ENCODE measurements around the gene CRYAB. TPM values are rescaled to one million over a fixed set of nuclear protein-coding genes. Genes with fewer than 3 reads are reported as not detected.

CRYAB gene
- total RNA-seq, 4 donors from 2014 or later = 7.7 to 32.2 (median 14.9) TPM

GRCh38 chr11:111949519-111950426 is 38.2 kb upstream of the CRYAB start:
- H3K4me3 ChIP-seq = no peak overlapping the region
- no peak overlapping the region for H3K27ac ChIP-seq
- DNase-seq = no peak
- H3K36me3 ChIP-seq = no peaks in the 10 kb centered on the region
- TF ChIP-seq POLR2A (IDR thresholded peaks at IDR 0.05) (no peak), CTCF (IDR thresholded peaks at IDR 0.05) (no peak)
- no peaks in the 10 kb centered on the region for H3K27me3 ChIP-seq
- H3K4me1 ChIP-seq = no peaks in the 10 kb centered on the region
- no peaks in the 10 kb centered on the region for H3K9me3 ChIP-seq

GRCh38 chr11:111947143-111947542 is 35.6 kb upstream of the CRYAB start:
- no peak for TF ChIP-seq POLR2A (IDR thresholded peaks at IDR 0.05)
- no peak for TF ChIP-seq CTCF (IDR thresholded peaks at IDR 0.05)
- Histone ChIP-seq H3K4me3 (no peak overlapping the region), H3K27me3 (no peaks in the 10 kb centered on the region), H3K4me1 (no peaks in the 10 kb centered on the region), H3K9me3 (no peaks in the 10 kb centered on the region), H3K27ac (no peak overlapping the region), H3K36me3 (no peaks in the 10 kb centered on the region)
- no peak for DNase-seq

- Histone ChIP-seq H3K9me3 (no peaks in the 10 kb centered on the region), H3K4me3 (no peak overlapping the region), H3K27me3 (no peaks in the 10 kb centered on the region), H3K4me1 (no peaks in the 10 kb centered on the region), H3K27ac (no peak overlapping the region), H3K36me3 (no peaks in the 10 kb centered on the region)
- DNase-seq = no peak
- TF ChIP-seq CTCF (IDR thresholded peaks at IDR 0.05) (no peak), POLR2A (IDR thresholded peaks at IDR 0.05) (no peak)
Observed at GRCh38 chr11:111946499-111946898, 34.9 kb upstream of the CRYAB start.

GRCh38 chr11:111945198-111945597 is 33.6 kb upstream of the CRYAB start:
- TF ChIP-seq POLR2A (IDR thresholded peaks at IDR 0.05) = no peak
- TF ChIP-seq CTCF (IDR thresholded peaks at IDR 0.05) = no peak
- H3K27me3 ChIP-seq = no peaks in the 10 kb centered on the region
- H3K36me3 ChIP-seq = no peaks in the 10 kb centered on the region
- H3K9me3 ChIP-seq = no peaks in the 10 kb centered on the region
- peak overlapping the region in 1 of 4 donors; percentile 6 for H3K27ac ChIP-seq
- H3K4me3 ChIP-seq = no peak overlapping the region
- DNase-seq = no peak
- H3K4me1 ChIP-seq = no peaks in the 10 kb centered on the region

- H3K27ac ChIP-seq = peak overlapping the region in 1 of 4 donors; percentile 13
- TF ChIP-seq POLR2A (IDR thresholded peaks at IDR 0.05) = no peak
- no peak for TF ChIP-seq CTCF (IDR thresholded peaks at IDR 0.05)
- no peaks in the 10 kb centered on the region for H3K9me3 ChIP-seq
- no peak overlapping the region for H3K4me3 ChIP-seq
- no peaks in the 10 kb centered on the region for H3K27me3 ChIP-seq
- no peaks in the 10 kb centered on the region for H3K4me1 ChIP-seq
- no peak for DNase-seq
- H3K36me3 ChIP-seq = no peaks in the 10 kb centered on the region
Observed at GRCh38 chr11:111944651-111945051, 33.1 kb upstream of the CRYAB start.
